GM18511 (cell line): ENCODE measurements around the gene USP21.

ENCODE experiments used
- ATAC-seq: cut with Tn5 transposase; IDR thresholded peaks from one replicate; pipeline ENCODE4 v1.9.1; 2021; ENCODE audit warnings: mild to moderate bottlenecking, moderate library complexity; ENCODE audit not compliant: unreplicated experiment

Gene USP21

DNA sequence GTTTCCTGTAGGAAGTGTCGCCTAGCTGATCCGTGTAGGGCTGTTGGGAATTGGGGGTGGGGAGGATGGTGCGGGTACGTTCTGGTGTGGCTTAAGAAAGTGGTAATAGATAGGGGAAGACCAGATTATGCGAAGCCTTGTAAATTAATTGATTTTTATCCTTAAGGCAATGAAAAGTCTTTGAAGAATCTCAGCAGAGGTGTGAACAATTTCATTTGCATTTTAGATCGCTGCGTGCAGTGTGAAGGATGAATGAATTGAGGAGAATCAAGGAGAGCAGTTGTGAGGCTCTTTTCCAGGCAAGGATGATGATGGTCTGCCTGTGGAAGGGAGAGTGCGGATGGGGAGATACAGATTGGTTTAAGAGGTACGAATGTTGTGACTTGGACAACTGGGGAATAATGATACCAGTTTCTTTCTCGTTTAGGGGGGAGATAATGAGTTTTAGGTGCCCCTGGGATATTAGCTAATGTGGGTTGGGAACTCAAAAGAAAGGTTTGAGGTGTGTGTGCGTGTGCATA lies 26.0 kb upstream of the USP21 start:
- ATAC-seq, result peak; percentile 8

DNA sequence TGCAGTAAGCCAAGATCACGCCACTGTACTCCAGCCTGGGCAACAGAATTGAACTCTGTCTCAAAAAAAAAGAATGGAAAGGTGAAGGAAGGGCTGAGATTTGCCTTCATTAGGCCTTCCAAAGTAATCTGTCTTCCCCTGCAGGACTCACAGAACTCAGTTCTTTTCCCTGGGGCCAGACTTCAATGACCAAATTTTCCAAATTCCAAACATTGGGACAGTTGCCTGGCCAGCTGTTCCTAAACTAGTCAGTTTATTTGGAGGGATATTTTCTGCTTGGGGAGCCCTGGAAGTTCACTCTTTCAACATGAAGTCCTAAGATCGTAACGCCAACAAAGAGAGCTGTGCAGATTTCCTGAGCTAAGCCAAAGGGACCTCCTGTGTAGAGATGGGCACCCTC lies 21.4 kb upstream of the USP21 start:
- ATAC-seq, result no peak

DNA sequence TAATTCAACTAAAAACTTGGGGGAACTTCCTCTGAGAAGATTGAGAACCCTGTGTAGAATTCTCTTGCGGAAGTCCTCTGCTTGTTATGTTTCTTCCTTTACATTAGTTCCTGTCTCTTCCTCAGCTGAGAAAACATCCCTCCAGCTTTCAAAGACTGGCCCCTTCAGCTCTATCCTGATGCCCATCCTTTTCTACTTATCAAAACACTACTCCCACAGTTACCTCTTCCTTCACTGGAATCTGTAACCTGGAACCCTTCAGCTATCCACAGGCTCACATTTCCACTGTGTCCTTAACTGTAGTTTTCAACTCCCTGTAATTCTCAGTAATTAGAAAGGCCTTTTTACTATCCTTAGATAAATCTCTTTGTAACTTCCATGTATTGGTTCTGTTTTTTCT lies 20.9 kb upstream of the USP21 start:
- no peak for ATAC-seq

DNA sequence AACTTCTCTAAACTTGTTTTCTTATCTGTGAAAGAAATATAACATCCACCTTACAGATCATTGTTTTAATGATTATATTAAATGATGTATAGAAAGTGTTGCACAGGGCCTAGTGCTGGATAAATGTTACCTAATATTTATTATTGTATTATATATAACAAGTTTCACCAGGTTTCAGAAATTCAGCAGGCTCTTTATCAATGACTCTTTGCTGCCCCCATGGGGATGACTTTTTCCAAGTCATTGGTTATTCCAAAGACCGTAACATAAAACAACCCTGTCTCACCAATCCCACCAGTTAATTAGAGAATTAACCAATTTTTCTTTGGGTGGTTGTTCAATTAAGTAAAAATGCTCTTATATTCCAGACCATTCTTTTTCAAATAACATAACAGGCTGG lies 19.5 kb upstream of the USP21 start:
- no peak for ATAC-seq

DNA sequence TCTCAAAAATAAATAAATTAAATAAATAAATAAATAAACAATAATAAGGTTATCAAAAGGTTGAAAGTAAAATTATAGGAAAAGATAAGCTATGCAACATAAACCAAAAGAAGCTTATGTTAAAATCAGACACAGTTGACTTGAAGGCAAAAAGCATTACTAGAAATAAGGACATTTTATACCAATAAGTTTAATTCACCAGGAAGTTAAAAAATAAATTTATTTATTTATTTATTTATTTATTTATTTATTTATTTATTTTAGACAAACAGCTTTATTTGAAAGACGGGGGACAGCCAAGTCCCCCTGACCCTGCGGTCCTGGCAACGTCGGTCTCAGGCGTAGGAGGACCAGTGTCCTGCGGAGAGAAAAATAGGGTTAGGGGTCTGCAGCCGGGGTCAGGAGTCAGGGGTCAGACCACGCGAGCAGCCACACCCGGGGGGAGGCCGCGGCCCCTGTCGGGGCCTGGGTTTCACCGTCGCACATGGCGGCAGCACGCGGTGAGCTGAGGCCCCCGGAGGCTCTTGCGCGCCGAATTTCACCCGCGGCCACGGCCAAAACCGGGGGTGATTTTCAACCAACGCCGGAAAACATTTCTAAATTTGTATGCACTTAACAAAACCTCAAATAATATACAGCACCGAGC lies 18.4 kb upstream of the USP21 start:
- no peak for ATAC-seq

DNA sequence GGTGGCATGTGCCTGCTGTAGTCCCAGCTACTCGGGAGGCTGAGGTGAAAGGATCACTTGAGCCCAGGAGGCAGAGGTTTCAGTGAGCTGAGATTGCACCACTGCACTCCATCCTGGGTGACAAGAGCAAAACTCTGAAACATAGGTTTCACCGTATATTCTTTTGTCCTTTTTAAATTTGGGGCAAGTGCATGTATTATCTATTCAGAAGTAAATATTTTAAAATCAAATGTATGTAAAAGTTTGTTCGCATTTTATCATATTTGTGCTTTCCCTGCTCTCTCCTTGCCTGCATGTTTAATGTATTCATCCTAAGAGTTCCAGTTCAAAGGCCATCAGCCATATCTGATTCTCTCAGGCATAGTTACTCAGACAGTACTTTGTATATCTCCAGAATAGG lies 13.5 kb upstream of the USP21 start:
- ATAC-seq, result no peak

DNA sequence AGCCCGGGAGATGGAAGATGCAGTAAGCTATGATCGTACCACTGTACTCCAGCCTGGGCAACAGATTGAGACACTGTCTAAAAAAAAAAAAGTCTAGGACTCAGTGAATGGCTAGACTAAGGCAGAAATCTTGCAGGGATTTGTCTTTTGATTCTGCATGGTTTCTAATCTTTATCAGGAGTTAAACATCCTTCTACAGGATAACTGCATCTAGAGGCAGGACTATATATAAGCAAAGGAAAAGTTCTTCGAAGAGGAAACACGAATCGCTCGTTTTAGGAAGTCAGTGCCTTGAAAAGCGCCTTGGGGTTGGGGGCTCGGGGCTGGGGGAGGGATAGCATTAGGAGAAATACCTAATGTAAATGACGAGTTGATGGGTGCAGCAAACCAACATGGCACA lies 6.1 kb upstream of the USP21 start:
- peak; percentile 13 for ATAC-seq

DNA sequence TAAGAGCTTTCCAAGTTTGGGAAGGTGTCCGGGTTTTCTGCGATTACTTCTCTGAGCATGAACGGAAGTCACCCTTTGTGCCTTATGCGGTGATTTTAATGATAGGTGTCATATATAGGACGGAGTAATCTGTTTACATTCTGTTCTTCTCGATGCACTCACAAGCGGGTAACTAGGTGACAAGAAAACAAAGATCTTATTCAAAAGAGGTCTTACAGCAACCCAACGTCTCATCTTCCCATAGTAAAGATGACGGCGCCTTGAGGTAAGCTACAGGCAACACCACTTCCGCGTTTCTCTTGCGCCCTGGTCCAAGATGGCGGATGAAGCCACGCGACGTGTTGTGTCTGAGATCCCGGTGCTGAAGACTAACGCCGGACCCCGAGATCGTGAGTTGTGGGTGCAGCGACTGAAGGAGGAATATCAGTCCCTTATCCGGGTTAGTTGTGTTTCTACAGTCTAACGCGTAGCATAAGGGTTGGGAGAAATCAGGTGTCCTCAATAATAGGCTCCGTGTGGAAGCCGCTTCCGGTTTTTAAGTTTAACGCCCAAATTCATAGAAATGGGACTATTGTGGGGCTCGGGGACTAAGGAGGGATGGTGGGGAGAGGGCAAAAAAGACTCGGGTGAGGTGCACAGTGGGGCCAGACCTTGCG lies 5.5 kb upstream of the USP21 start, which contains the start of gene UFC1:
Gene UFC1 (plus strand): TSS at position 297 of the 656 bp plus-strand sequence. CDS start 20 bp downstream, at position 317.
- ATAC-seq, result peak; percentile 92

DNA sequence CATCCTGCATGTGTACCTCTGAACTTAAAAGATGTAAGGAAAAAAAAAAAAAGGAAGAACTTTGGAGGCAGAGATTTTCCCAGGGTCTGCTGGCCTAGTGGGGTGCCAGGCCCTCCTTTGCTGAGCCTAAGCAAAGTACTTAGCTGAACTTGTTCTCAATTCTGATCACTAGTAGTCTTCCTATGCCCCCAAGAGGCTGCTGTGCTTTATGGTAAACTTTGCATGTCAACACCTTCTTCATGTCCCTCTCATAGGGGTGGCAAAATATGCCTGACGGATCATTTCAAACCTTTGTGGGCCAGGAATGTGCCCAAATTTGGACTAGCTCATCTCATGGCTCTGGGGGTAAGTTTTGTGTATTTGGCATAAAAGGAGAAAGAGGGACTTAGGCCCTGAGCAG lies 1.4 kb upstream of the USP21 start:
- no peak for ATAC-seq

DNA sequence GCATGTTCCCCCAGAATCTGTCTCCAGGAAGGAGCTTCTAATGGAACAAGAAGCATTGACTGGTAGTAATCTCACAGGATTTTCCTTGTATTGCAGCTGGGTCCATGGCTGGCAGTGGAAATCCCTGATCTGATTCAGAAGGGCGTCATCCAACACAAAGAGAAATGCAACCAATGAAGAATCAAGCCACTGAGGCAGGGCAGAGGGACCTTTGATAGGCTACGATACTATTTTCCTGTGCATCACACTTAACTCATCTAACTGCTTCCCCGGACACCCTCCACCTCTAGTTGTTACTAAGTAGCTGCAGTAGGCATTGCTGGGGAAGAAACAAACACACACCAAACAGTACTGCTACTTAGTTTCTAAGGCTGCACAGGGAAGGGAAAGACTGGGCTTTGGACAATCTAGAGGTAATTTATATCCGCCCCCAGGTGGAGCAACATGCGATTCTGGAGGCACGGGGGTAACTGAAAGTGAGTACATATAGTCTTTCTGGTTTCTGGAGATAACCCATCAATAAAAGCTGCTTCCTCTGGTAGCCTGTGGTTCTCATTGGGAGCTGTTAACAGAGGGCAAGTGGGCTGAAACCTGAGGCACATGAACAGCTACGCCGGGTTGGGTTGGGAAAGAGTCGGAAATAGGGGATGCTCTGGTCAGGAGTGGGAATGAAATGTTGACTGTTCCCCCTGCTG lies 837 bp upstream of the USP21 start:
- ATAC-seq, result no peak

DNA sequence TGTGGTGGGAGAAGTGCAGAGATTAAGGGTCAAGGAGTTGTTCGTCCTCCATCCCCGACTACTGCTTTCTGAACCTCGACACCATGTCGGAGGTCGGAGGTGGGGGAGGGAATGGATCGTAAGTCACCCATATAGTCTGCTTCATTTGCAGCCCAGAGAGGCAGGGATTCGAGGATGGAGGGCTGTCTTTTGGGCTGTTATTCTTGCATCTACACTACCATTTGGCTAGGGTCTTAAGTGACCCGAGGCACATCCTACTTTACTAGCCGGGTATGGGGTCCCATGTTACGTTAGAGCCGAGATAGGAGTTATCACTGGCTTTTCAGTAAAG lies 578 bp downstream of the USP21 start:
- ATAC-seq, result no peak

DNA sequence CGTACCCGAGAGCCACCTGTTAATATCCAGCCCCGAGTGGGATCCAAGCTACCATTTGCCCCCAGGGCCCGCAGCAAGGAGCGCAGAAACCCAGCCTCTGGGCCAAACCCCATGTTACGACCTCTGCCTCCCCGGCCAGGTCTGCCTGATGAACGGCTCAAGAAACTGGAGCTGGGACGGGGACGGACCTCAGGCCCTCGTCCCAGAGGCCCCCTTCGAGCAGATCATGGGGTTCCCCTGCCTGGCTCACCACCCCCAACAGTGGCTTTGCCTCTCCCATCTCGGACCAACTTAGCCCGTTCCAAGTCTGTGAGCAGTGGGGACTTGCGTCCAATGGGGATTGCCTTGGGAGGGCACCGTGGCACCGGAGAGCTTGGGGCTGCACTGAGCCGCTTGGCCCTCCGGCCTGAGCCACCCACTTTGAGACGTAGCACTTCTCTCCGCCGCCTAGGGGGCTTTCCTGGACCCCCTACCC lies 1.4 kb downstream of the USP21 start:
- ATAC-seq, result no peak

DNA sequence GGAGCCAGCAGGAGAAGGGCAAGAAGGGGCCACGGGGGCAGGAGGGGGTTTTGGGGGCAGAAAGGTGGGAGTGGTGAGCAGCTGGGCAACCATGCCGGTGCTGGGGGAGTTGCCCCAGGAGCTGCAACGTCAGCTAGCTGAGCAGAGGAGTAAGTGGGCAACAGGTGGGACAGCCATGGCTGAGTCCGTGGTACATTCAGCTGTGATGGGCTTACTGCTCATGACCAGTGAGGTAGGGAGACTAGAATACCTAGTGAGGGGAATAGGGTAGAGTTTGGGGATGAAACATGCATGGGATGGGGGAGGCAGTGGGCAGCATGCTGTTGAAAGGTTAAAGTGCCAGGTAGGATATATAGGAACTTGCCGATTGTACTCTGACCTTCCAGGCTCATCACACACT lies 2.4 kb downstream of the USP21 start:
- ATAC-seq, result no peak

DNA sequence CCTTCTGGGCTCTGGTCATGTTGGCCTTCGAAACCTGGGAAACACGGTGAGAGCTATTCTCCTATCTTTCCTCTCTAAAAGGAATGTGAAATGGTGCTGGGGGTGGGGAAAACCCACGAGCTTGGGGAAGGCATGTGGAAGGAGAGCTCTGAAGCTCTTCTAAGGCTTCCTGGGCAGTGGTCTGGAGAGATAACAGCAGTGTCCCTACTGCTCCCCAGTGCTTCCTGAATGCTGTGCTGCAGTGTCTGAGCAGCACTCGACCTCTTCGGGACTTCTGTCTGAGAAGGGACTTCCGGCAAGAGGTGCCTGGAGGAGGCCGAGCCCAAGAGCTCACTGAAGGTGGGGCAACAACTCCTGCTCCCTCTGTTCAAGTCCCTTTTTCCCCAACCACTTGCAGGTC lies 2.8 kb downstream of the USP21 start:
- ATAC-seq, result no peak

DNA sequence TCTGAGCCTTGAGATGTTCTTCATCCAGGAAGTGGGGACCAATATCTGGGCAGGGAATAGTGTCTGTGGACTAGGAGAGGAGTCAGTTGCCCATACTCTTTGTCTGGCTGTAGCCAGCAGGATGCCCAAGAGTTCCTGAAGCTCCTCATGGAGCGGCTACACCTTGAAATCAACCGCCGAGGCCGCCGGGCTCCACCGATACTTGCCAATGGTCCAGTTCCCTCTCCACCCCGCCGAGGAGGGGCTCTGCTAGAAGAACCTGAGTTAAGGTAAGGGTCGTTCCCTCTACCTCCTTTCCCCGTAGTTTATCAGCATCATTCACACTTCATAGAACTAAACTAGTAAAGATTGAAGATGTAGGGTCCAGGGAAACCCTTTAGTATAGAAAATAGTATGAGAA lies 3.5 kb downstream of the USP21 start:
- no peak for ATAC-seq

DNA sequence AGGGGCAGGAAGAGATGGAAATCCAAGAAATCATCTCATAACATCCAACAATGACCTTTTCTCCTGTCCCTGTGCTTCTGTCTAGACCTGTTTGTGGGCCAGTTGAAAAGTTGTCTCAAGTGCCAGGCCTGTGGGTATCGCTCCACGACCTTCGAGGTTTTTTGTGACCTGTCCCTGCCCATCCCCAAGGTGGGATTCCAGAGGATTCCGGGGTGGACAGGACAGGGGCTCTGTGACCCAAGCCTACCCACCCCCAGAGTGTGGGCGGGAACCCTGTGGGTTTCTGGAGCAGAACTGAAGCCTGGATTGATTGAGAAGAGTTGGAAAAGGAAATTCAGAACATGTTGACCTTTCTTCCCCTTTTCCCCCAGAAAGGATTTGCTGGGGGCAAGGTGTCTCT lies 4.5 kb downstream of the USP21 start:
- ATAC-seq, result no peak

DNA sequence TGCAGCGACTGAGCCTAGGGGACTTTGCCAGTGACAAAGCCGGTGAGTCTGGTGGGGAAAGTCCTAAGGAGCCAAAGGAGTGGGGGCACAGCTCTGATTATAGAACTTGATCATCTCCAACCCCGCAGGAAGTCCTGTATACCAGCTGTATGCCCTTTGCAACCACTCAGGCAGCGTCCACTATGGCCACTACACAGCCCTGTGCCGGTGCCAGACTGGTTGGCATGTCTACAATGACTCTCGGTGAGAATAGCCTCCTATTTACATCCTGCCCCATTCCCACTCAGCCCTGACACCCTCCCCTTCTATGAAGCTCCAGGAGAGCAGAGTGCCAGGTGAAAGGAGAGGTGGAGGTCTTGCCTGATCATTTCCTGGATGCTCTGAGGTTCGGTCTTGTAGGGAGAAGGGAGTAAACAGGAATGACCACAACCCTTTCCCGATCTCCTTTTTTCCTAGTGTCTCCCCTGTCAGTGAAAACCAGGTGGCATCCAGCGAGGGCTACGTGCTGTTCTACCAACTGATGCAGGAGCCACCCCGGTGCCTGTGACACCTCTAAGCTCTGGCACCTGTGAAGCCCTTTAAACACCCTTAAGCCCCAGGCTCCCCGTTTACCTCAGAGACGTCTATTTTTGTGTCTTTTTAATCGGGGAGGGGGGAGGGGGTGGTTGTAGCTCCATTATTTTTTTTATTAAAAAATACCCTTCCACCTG lies 5.8 kb downstream of the USP21 start:
- no peak for ATAC-seq

DNA sequence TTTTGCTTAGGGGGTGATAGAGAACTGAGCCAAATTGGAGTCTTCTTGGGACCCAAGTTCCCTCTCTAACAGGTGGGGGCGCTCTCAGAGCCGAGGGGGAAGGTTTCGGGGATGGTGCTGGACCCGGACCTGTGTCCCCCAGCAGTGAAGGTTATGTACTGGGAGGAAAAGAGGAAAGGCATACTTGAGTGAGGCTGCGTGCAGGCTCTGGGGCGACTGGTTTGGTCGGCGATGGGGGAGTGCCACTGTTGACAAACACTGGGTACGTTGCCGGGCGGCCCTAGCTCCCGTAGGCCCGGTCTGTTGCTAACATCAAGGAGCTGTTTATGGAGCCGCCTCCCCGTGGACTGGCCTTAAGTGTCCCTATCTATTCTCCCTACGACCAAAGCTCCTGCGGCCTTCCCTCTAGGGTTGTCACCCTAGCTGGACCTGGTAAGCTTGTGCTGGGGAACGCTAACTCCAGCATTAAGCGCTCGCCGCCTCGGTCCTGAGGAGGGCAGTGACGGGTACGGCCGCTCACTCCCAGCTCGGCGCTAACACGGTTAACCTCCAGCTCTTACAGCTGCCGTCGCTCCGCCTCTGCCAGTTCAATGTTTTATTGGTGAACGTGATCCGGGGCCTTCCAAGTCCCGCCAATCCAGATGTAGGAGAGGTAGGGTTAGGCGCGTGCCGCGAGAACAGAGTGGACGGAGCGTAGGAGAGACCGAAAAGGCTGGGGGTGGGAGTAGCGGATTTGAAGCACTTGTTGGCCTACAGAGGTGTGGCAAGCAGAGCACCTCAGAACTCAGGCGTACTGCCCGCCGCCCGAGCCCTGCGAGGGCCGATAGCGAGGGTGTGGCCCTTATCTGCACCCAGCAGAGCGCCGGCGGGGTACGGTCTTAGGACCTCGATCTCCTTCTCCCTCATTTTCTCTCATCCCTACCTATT lies 6.7 kb downstream of the USP21 start, which contains the start of gene PPOX:
Gene PPOX (plus strand): TSS at position 685 of the 927 bp plus-strand sequence. CDS start 422 bp downstream, outside the sequence.
- ATAC-seq, result peak; percentile 94

DNA sequence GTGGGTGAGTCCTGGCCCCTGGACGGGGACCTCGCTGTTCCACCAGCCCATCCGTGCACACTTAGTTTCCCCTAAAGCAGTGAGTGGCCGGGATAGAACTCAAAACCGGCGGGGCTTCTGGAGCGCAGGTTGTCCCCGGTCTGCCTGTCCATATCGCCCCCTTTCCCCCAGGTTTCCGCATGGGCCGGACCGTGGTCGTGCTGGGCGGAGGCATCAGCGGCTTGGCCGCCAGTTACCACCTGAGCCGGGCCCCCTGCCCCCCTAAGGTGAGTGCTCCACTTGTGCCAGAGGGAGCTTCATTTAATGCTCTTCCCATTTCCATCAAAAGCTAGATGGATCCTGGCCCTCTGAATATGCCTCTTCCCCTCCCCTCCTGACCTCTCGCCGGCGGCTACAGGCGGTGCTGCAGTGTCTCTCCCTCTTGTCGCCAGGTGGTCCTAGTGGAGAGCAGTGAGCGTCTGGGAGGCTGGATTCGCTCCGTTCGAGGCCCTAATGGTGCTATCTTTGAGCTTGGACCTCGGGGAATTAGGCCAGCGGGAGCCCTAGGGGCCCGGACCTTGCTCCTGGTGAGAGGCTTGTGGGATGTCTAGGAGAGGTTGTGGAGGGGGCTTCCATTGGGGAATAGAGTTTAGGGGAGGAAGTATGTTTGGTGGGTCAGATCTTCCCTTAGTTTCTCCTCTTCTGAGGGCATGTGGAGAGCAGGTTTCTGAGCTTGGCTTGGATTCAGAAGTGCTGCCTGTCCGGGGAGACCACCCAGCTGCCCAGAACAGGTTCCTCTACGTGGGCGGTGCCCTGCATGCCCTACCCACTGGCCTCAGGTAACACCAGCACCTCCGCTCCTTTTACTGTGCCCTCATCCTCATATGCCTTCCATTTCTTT lies 7.6 kb downstream of the USP21 start:
- ATAC-seq, result no peak
